Cerebellar cortex (tissue), 1 donor: ENCODE data around the gene TK1.
"Not testable (repeated sequence)": the region's sequence is repeated elsewhere in the genome, so short reads cannot be mapped to it uniquely, and the experiment has no call there.

Experiments used
- DNase-seq: peaks from one replicate; pipeline ENCODE4 v3.0.0-alpha.2; 2015; ENCODE audit warnings: low spot score

The TK1 gene

GRCh38 chr17:78176548-78177025 is 10.3 kb downstream of the TK1 start:
- peak; percentile 47 for DNase-seq

GRCh38 chr17:78175643-78175981 is 11.2 kb downstream of the TK1 start:
- DNase-seq = no peak

GRCh38 chr17:78174870-78175642 is 11.8 kb downstream of the TK1 start:
- peak; percentile 95 for DNase-seq

GRCh38 chr17:78174346-78174869 is 12.4 kb downstream of the TK1 start:
- DNase-seq = peak; percentile 94

- DNase-seq = no peak
Measured at GRCh38 chr17:78173097-78173715, 13.6 kb downstream of the TK1 start.

- DNase-seq = peak; percentile 50
Measured at GRCh38 chr17:78172249-78173051, 14.4 kb downstream of the TK1 start.

GRCh38 chr17:78171591-78172248 is 15.1 kb downstream of the TK1 start:
- not testable (repeated sequence) for DNase-seq

GRCh38 chr17:78170692-78171590 is 15.9 kb downstream of the TK1 start:
- DNase-seq = no peak

- DNase-seq = peak; percentile 73
Measured at GRCh38 chr17:78168903-78169793, 17.7 kb downstream of the TK1 start.

GRCh38 chr17:78168242-78168902 is 18.5 kb downstream of the TK1 start, which contains the start of gene SYNGR2:
Gene SYNGR2 (plus strand): TSS chr17:78168581. CDS start chr17:78168617, 36 bp downstream.
- DNase-seq = peak; percentile 69

- DNase-seq = no peak
Measured at GRCh38 chr17:78166416-78166815, 20.4 kb downstream of the TK1 start.

GRCh38 chr17:78164748-78165607 is 21.9 kb downstream of the TK1 start:
- DNase-seq = no peak

- peak; percentile 33 for DNase-seq
Measured at GRCh38 chr17:78163881-78164747, 22.7 kb downstream of the TK1 start.

- no peak for DNase-seq
Measured at GRCh38 chr17:78159575-78160158, 27.2 kb downstream of the TK1 start.

GRCh38 chr17:78154903-78155811 is 31.7 kb downstream of the TK1 start:
- DNase-seq = no peak
